Endothelial cell of umbilical vein (primary cell): ENCODE measurements around the gene ADM5. TPM values are rescaled to one million over a fixed set of nuclear protein-coding genes. Genes with fewer than 3 reads are reported as not detected.

Source experiments
- BruUV-seq: library from RNA; stranded (reverse); fragments of 400-500 nt; replicated peaks from 2 replicates; lab custom pipeline; 2021; lab: Mats Ljungman, UMichigan
- CTCF ChIA-PET: fragments of 300-600, 350-600 bp; sonication (Branson Sonifier 250); formaldehyde crosslinking; loops from one replicate; lab custom pipeline; 2021; ENCODE audit warnings: antibody characterized with exemption, inconsistent platforms; lab: Charles Lee
- POLR2A ChIA-PET: fragments of 300-600, 350-600 bp; sonication (Branson Sonifier 250); formaldehyde crosslinking; loops from one replicate; lab custom pipeline; 2021; ENCODE audit warnings: antibody characterized with exemption, inconsistent platforms; lab: Charles Lee
- DNase-seq: peaks from one replicate; pipeline ENCODE4 v3.0.0-alpha.2; 2011; ENCODE audit warnings: low read depth, low spot score
- FAIRE-seq: peaks from 2 replicates; lab custom pipeline; 2011; peaks lifted over from hg19 to GRCh38; lab: Jason Lieb, UNC
- H2AFZ ChIP-seq: 2 replicates; pipeline ENCODE4 v1.6.0; 2012; ENCODE audit warnings: low read depth, low read length, control low read depth, inconsistent platforms
- H3K27ac ChIP-seq: 2 replicates; pipeline ENCODE4 v1.5.1; 2011; ENCODE audit warnings: low read depth, mild to moderate bottlenecking, control low read depth, low read length, moderate library complexity; ENCODE audit not compliant: insufficient read depth
- H3K27me3 ChIP-seq, 2 experiments: 2 replicates each; pipeline versions ENCODE4 v1.6.0 to v1.6.1; 2011; ENCODE audit warnings: low read length in 2 of 2, mixed read lengths in 1 of 2; ENCODE audit not compliant: control insufficient read depth in 2 of 2, insufficient read depth in 2 of 2
- H3K36me3 ChIP-seq, 2 experiments: 2 replicates in 1 of 2; 3 replicates in 1 of 2; pipeline ENCODE4 v1.5.1; 2011; ENCODE audit warnings: low read length in 2 of 2, mild to moderate bottlenecking in 1 of 2, moderate library complexity in 1 of 2; ENCODE audit not compliant: control insufficient read depth in 2 of 2, insufficient read depth in 2 of 2; ENCODE audit errors: extremely low read depth in 1 of 2
- H3K4me1 ChIP-seq: 3 replicates; pipeline ENCODE4 v1.5.1; 2011; ENCODE audit warnings: mild to moderate bottlenecking, low read length; ENCODE audit not compliant: control insufficient read depth, insufficient read depth; ENCODE audit errors: extremely low read depth
- H3K4me2 ChIP-seq: 2 replicates; pipeline ENCODE4 v1.6.1; 2011; ENCODE audit warnings: low read length, control low read depth, mixed read lengths; ENCODE audit not compliant: insufficient read depth
- H3K4me3 ChIP-seq, 3 experiments: fragments of 200-600 bp in 1 of 3; sonication (generic), shearing (Covaris generic) in 1 of 3; replicated peaks in 1 of 3; 2 replicates each; pipeline ENCODE4 v1.5.1; 2011 to 2016; ENCODE audit warnings: control low read depth in 3 of 3, low read length in 3 of 3, mild to moderate bottlenecking in 2 of 3, inconsistent platforms in 1 of 3, low read depth in 1 of 3, moderate library complexity in 1 of 3; ENCODE audit not compliant: insufficient read depth in 1 of 3
- H3K79me2 ChIP-seq: 2 replicates; pipeline ENCODE4 v1.6.0; 2012; ENCODE audit warnings: low read length, inconsistent platforms; ENCODE audit not compliant: control insufficient read depth, insufficient read depth
- H3K9ac ChIP-seq: replicated peaks from 2 replicates; pipeline ENCODE3; 2011; ENCODE audit warnings: low read length, control low read depth; ENCODE audit not compliant: insufficient read depth; ENCODE audit errors: extremely low read depth
- H3K9me1 ChIP-seq: replicated peaks from 3 replicates; pipeline ENCODE4 v1.6.0; 2011; ENCODE audit warnings: mild to moderate bottlenecking, low read length; ENCODE audit not compliant: control insufficient read depth, insufficient read depth; ENCODE audit errors: extremely low read depth
- H3K9me3 ChIP-seq: replicated peaks from 2 replicates; pipeline ENCODE4 v1.5.1; 2012; ENCODE audit warnings: low read length, inconsistent platforms; ENCODE audit not compliant: control insufficient read depth, insufficient read depth
- H4K20me1 ChIP-seq: replicated peaks from 2 replicates; pipeline ENCODE3; 2011; ENCODE audit warnings: mild to moderate bottlenecking, low read length; ENCODE audit not compliant: control insufficient read depth, insufficient read depth; ENCODE audit errors: extremely low read depth
- EZH2 ChIP-seq: IDR thresholded peaks from 2 replicates; pipeline ENCODE4 v1.6.1; 2012; ENCODE audit warnings: borderline replicate concordance, low read depth, mild to moderate bottlenecking, moderate library complexity, low read length, inconsistent platforms; ENCODE audit not compliant: severe bottlenecking
- FOS ChIP-seq: IDR thresholded peaks from 2 replicates; pipeline ENCODE4 v1.6.1; 2011; ENCODE audit warnings: mild to moderate bottlenecking, low read length, moderate library complexity, borderline replicate concordance; ENCODE audit not compliant: insufficient read depth
- GATA2 ChIP-seq: IDR thresholded peaks from 2 replicates; pipeline ENCODE4 v1.7.0; 2011; ENCODE audit warnings: low read depth, mild to moderate bottlenecking, moderate library complexity, mixed read lengths, low read length; ENCODE audit not compliant: insufficient read length, insufficient read depth
- JUN ChIP-seq: IDR thresholded peaks from 2 replicates; pipeline ENCODE4 v1.6.1; 2011; ENCODE audit warnings: borderline replicate concordance, low read depth; ENCODE audit not compliant: insufficient read length, insufficient read depth
- MYC ChIP-seq: IDR thresholded peaks from one replicate; pipeline ENCODE4 v1.6.1; 2011; ENCODE audit warnings: mild to moderate bottlenecking, low read depth, low read length
- POLR2A ChIP-seq: IDR thresholded peaks from 2 replicates; pipeline ENCODE4 v1.6.1; 2012; ENCODE audit warnings: low read depth, mild to moderate bottlenecking, control low read depth, low read length
- POLR2AphosphoS5 ChIP-seq: IDR thresholded peaks from 2 replicates; pipeline ENCODE4 v1.6.1; 2012; ENCODE audit warnings: low read depth, mild to moderate bottlenecking, control low read depth, low read length, moderate library complexity; ENCODE audit not compliant: insufficient read depth
- dilution Hi-C: fragments of 300-500 bp; cut with MboI; formaldehyde crosslinking; loops from one replicate; pipeline ENCODE4 v1.15.0; 2019; ENCODE audit warnings: low sequenced_read_pairs; ENCODE audit not compliant: extremely low pct_ligation_motif_present
- intact Hi-C: fragments of 100-400 bp; cut with micrococcal nuclease; formaldehyde crosslinking; loops from one replicate; pipeline ENCODE4 v1.10.0; 2022
- polyA plus RNA-seq, 4 experiments: library from polyadenylated mRNA; depleted of rRNA in 3 of 4; stranded (reverse) in 3 of 4; unstranded in 1 of 4; fragments of >200 nt; gene quantifications; 2 replicates each; pipeline versions ENCODE4 v1.2.1 to v1.2.3, GENCODE V29; 2011 to 2012; ENCODE audit warnings: missing spikeins in 1 of 4
- total RNA-seq: library from RNA; stranded (reverse); gene quantifications from 2 replicates; pipeline ENCODE4 v1.2.3, GENCODE V29; 2021
- TF ChIP-seq, protein P1 (sequence below): IDR thresholded peaks from 2 replicates; pipeline ENCODE4 v1.6.1; 2011; ENCODE audit not compliant: insufficient read depth, insufficient read length
- TF ChIP-seq, protein P2 (sequence below), 2 donors: IDR thresholded peaks; 1 replicate in 1 of 2; 2 replicates in 1 of 2; pipeline ENCODE4 v1.5.1; 2011; ENCODE audit warnings: low read length in 2 of 2, mild to moderate bottlenecking in 2 of 2, moderate library complexity in 2 of 2, control low read depth in 1 of 2, inconsistent platforms in 1 of 2, low read depth in 1 of 2; ENCODE audit not compliant: insufficient read depth in 1 of 2; ENCODE audit errors: extremely low read depth in 1 of 2

ADM5 gene
- total and polyA plus RNA-seq, 2 donors (not counting 3 experiments of a cell fraction or from before 2014, with no cell fraction given) = 3.3 to 4.4 TPM

DNA sequence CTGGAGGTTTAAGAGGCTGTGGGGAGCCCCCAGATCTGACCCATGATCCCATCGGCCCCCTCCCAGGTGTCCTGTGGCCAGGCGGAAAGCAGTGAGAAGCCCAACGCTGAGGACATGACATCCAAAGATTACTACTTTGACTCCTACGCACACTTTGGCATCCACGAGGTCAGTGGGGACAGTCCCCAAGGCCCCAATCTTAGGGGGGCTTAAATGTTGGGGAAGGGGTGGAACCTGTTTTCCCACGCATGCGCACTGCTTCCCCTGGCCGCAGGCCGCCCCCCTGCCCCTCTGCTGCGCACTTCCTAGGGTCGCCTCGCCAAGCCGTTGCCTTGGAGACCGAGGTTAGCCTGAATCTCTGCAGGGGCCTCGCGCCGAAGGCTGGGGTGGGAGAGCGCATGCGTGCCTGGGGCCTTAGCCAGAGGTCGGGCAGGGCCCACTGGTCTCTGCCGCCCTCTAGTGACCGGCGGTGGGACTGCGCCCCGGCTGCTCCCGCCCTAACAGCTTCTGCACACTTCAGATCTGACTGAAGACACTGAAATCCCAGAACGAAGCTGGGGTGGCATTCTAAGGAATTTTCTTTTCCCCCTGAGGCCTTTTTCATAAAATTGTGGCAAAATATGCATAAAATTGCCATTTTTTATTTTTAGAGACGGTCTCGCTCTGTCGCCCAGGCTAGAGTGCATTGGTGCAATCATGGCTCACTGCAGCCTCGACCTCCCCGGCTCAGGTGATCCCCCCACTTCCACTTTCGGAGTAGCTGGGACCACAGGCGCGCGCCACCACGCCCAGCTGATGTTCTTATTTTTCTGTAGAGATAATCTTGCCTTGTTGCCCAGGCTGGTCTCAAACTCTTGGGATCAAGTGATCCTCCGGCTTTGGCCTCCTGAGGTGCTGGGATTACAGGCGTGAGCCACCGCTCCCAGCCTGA, 8.7 kb upstream of the ADM5 start:
- H3K4me2 ChIP-seq = no peak overlapping the region
- ChIA-PET POLR2A (no interaction called here), CTCF (interaction anchor here (0.5 to 1.6 kb wide), 11 partner anchors 8 to 207 kb away, joined by 3 to 9 read pairs (median 4); partner anchors contain the start of genes ADM5 and CPT1C)
- H3K4me3 ChIP-seq = no peak overlapping the region
- no peak overlapping the region for H3K27ac ChIP-seq
- H3K9ac ChIP-seq = no peak overlapping the region
- H2AFZ ChIP-seq = no peak overlapping the region
- peaks cover 8 to 22% of the 10 kb centered on the region in 2 experiments for H3K36me3 ChIP-seq
- intact Hi-C loops (no loop called here), dilution Hi-C loops (no loop called here)
- H4K20me1 ChIP-seq = no peaks in the 10 kb centered on the region
- H3K27me3 ChIP-seq = no peaks in the 10 kb centered on the region
- H3K9me3 ChIP-seq = no peaks in the 10 kb centered on the region
- no TSS peak for BruUV-seq
- FAIRE-seq (peak; percentile 80), DNase-seq (peak; percentile 89)
- H3K79me2 ChIP-seq = peaks cover 47% of the 10 kb centered on the region
- peaks cover 23% of the 10 kb centered on the region for H3K4me1 ChIP-seq
- no peaks in the 10 kb centered on the region for H3K9me1 ChIP-seq
- TF ChIP-seq GATA2 (no peak), POLR2A (no peak), JUN (no peak), FOS (no peak), MYC (peak; percentile 3), POLR2AphosphoS5 (no peak), EZH2 (no peak)
- TF ChIP-seq, protein P1, sequence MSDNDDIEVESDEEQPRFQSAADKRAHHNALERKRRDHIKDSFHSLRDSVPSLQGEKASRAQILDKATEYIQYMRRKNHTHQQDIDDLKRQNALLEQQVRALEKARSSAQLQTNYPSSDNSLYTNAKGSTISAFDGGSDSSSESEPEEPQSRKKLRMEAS = no peak
- TF ChIP-seq, protein P2, sequence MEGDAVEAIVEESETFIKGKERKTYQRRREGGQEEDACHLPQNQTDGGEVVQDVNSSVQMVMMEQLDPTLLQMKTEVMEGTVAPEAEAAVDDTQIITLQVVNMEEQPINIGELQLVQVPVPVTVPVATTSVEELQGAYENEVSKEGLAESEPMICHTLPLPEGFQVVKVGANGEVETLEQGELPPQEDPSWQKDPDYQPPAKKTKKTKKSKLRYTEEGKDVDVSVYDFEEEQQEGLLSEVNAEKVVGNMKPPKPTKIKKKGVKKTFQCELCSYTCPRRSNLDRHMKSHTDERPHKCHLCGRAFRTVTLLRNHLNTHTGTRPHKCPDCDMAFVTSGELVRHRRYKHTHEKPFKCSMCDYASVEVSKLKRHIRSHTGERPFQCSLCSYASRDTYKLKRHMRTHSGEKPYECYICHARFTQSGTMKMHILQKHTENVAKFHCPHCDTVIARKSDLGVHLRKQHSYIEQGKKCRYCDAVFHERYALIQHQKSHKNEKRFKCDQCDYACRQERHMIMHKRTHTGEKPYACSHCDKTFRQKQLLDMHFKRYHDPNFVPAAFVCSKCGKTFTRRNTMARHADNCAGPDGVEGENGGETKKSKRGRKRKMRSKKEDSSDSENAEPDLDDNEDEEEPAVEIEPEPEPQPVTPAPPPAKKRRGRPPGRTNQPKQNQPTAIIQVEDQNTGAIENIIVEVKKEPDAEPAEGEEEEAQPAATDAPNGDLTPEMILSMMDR (IDR thresholded peaks at IDR 0.05; ENCODE audit: extremely low read depth in 1 of 2, insufficient read depth in 1 of 2, low read depth in 1 of 2, low read length in 2 of 2) = peak; percentile 100
